ENCODE measurements around the gene CFAP57.

The CFAP57 gene

GRCh38 chr1:43273708-43274107 lies 101.6 kb downstream of the CFAP57 start:
- Histone ChIP-seq H3K4me3 (ENCODE audit: insufficient read length, low read depth) (no peak overlapping the region), H3K36me3 (ENCODE audit: insufficient read depth, insufficient read length, low read length) (no peaks in the 10 kb centered on the region)
- TF ChIP-seq ZNF274 (IDR thresholded peaks at IDR 0.05; ENCODE audit: low read depth, low read length) (no peak), YY1 (IDR thresholded peaks at IDR 0.05; ENCODE audit: insufficient read depth, insufficient read length) (no peak), SUZ12 (IDR thresholded peaks at IDR 0.05; ENCODE audit: extremely low read depth, insufficient read depth, insufficient read length) (no peak)

GRCh38 chr1:43274125-43274803 lies 102.1 kb downstream of the CFAP57 start:
- no peak for DNase-seq (ENCODE audit: low read depth, low spot score)
- TF ChIP-seq ZNF274 (IDR thresholded peaks at IDR 0.05; ENCODE audit: low read depth, low read length) (no peak), SUZ12 (IDR thresholded peaks at IDR 0.05; ENCODE audit: extremely low read depth, insufficient read depth, insufficient read length) (no peak), YY1 (IDR thresholded peaks at IDR 0.05; ENCODE audit: insufficient read depth, insufficient read length) (no peak)
- Histone ChIP-seq H3K4me1 (ENCODE audit: insufficient read depth, insufficient read length) (peaks cover 8% of the 10 kb centered on the region), H3K9ac (ENCODE audit: insufficient read length, low read depth) (no peak overlapping the region), H3K9me3 (ENCODE audit: insufficient read depth, low read length) (no peaks in the 10 kb centered on the region), H3K27me3 (ENCODE audit: insufficient read depth, insufficient read length) (no peaks in the 10 kb centered on the region), H3K4me3 (ENCODE audit: insufficient read length, low read depth) (no peak overlapping the region), H3K36me3 (ENCODE audit: insufficient read depth, insufficient read length, low read length) (no peaks in the 10 kb centered on the region)

More at GRCh38 chr1:43273708-43274107, 101.6 kb downstream of the CFAP57 start:
- no peak overlapping the region for H3K9ac ChIP-seq (ENCODE audit: insufficient read length, low read depth)
- no peaks in the 10 kb centered on the region for H3K27me3 ChIP-seq (ENCODE audit: insufficient read depth, insufficient read length)
- peaks cover 8% of the 10 kb centered on the region for H3K4me1 ChIP-seq (ENCODE audit: insufficient read depth, insufficient read length)
- no peak for DNase-seq (ENCODE audit: low read depth, low spot score)
- no peaks in the 10 kb centered on the region for H3K9me3 ChIP-seq (ENCODE audit: insufficient read depth, low read length)

- H3K36me3 ChIP-seq (ENCODE audit: insufficient read depth, insufficient read length, low read length), result no peaks in the 10 kb centered on the region
- no peaks in the 10 kb centered on the region for H3K9me3 ChIP-seq (ENCODE audit: insufficient read depth, low read length)
- peaks cover 8% of the 10 kb centered on the region for H3K4me1 ChIP-seq (ENCODE audit: insufficient read depth, insufficient read length)
- H3K4me3 ChIP-seq (ENCODE audit: insufficient read length, low read depth), result no peak overlapping the region
- no peak for DNase-seq (ENCODE audit: low read depth, low spot score)
- TF ChIP-seq YY1 (IDR thresholded peaks at IDR 0.05; ENCODE audit: insufficient read depth, insufficient read length) (no peak), SUZ12 (IDR thresholded peaks at IDR 0.05; ENCODE audit: extremely low read depth, insufficient read depth, insufficient read length) (no peak), ZNF274 (IDR thresholded peaks at IDR 0.05; ENCODE audit: low read depth, low read length) (no peak)
- no peaks in the 10 kb centered on the region for H3K27me3 ChIP-seq (ENCODE audit: insufficient read depth, insufficient read length)
- no peak overlapping the region for H3K9ac ChIP-seq (ENCODE audit: insufficient read length, low read depth)
These were observed 102.7 kb downstream of the CFAP57 start for GRCh38 chr1:43274804-43275180.

- DNase-seq (ENCODE audit: low read depth, low spot score), result no peak
- Histone ChIP-seq H3K4me1 (ENCODE audit: insufficient read depth, insufficient read length) (peaks cover 6% of the 10 kb centered on the region), H3K9ac (ENCODE audit: insufficient read length, low read depth) (no peak overlapping the region), H3K9me3 (ENCODE audit: insufficient read depth, low read length) (no peaks in the 10 kb centered on the region), H3K27me3 (ENCODE audit: insufficient read depth, insufficient read length) (no peaks in the 10 kb centered on the region), H3K4me3 (ENCODE audit: insufficient read length, low read depth) (no peak overlapping the region), H3K36me3 (ENCODE audit: insufficient read depth, insufficient read length, low read length) (no peaks in the 10 kb centered on the region)
- no peak for TF ChIP-seq YY1 (IDR thresholded peaks at IDR 0.05; ENCODE audit: insufficient read depth, insufficient read length)
- TF ChIP-seq SUZ12 (IDR thresholded peaks at IDR 0.05; ENCODE audit: extremely low read depth, insufficient read depth, insufficient read length), result no peak
- TF ChIP-seq ZNF274 (IDR thresholded peaks at IDR 0.05; ENCODE audit: low read depth, low read length), result no peak
These were observed 103.9 kb downstream of the CFAP57 start for GRCh38 chr1:43275826-43276620.

GRCh38 chr1:43276673-43277072 lies 104.5 kb downstream of the CFAP57 start:
- Histone ChIP-seq H3K9me3 (ENCODE audit: insufficient read depth, low read length) (no peaks in the 10 kb centered on the region), H3K27me3 (ENCODE audit: insufficient read depth, insufficient read length) (no peaks in the 10 kb centered on the region), H3K36me3 (ENCODE audit: insufficient read depth, insufficient read length, low read length) (no peaks in the 10 kb centered on the region), H3K4me3 (ENCODE audit: insufficient read length, low read depth) (no peak overlapping the region), H3K4me1 (ENCODE audit: insufficient read depth, insufficient read length) (peaks cover 3% of the 10 kb centered on the region), H3K9ac (ENCODE audit: insufficient read length, low read depth) (no peak overlapping the region)
- TF ChIP-seq ZNF274 (IDR thresholded peaks at IDR 0.05; ENCODE audit: low read depth, low read length) (no peak), SUZ12 (IDR thresholded peaks at IDR 0.05; ENCODE audit: extremely low read depth, insufficient read depth, insufficient read length) (no peak), YY1 (IDR thresholded peaks at IDR 0.05; ENCODE audit: insufficient read depth, insufficient read length) (no peak)
- no peak for DNase-seq (ENCODE audit: low read depth, low spot score)

- H3K4me3 ChIP-seq (ENCODE audit: insufficient read length, low read depth), result no peak overlapping the region
- no peaks in the 10 kb centered on the region for H3K9me3 ChIP-seq (ENCODE audit: insufficient read depth, low read length)
- TF ChIP-seq SUZ12 (IDR thresholded peaks at IDR 0.05; ENCODE audit: extremely low read depth, insufficient read depth, insufficient read length), result no peak
- TF ChIP-seq YY1 (IDR thresholded peaks at IDR 0.05; ENCODE audit: insufficient read depth, insufficient read length), result no peak
- TF ChIP-seq ZNF274 (IDR thresholded peaks at IDR 0.05; ENCODE audit: low read depth, low read length), result no peak
- H3K4me1 ChIP-seq (ENCODE audit: insufficient read depth, insufficient read length), result peaks cover 2% of the 10 kb centered on the region
- no peaks in the 10 kb centered on the region for H3K27me3 ChIP-seq (ENCODE audit: insufficient read depth, insufficient read length)
- no peak overlapping the region for H3K9ac ChIP-seq (ENCODE audit: insufficient read length, low read depth)
- H3K36me3 ChIP-seq (ENCODE audit: insufficient read depth, insufficient read length, low read length), result no peaks in the 10 kb centered on the region
- no peak for DNase-seq (ENCODE audit: low read depth, low spot score)
These were observed 105.2 kb downstream of the CFAP57 start for GRCh38 chr1:43277116-43277876.
